IPS DF 6.9 (cell line): ENCODE results near the gene LRRC47.

ENCODE experiments used
- DNase-seq: peaks from one replicate; pipeline ENCODE4 v3.0.0-alpha.2; 2013; ENCODE audit warnings: low read depth, low spot score
- H3K27ac ChIP-seq: one replicate; pipeline ENCODE4 v1.5.1; 2013; ENCODE audit warnings: low read length, control low read depth
- H3K27me3 ChIP-seq: 2 replicates; pipeline ENCODE4 v1.6.1; 2013; ENCODE audit warnings: mild to moderate bottlenecking, low read length; ENCODE audit not compliant: control insufficient read depth, insufficient read depth
- H3K36me3 ChIP-seq: 2 replicates; pipeline ENCODE4 v1.6.1; 2013; ENCODE audit warnings: low read length; ENCODE audit not compliant: control insufficient read depth, insufficient read depth
- H3K4me1 ChIP-seq: 2 replicates; pipeline ENCODE4 v1.6.1; 2013; ENCODE audit warnings: low read length; ENCODE audit not compliant: control insufficient read depth, insufficient read depth
- H3K4me3 ChIP-seq: 2 replicates; pipeline ENCODE4 v1.5.1; 2013; ENCODE audit warnings: mild to moderate bottlenecking, low read length
- H3K9me3 ChIP-seq: 2 replicates; pipeline ENCODE4 v1.6.1; 2013; ENCODE audit warnings: low read length, inconsistent platforms; ENCODE audit not compliant: control insufficient read depth, insufficient read depth
- WGBS: extraction: QIAGEN DNeasy Blood & Tissue Kit; methylation state at CpG from one replicate; pipeline ENCODE4 v1.1.7; 2013; ENCODE audit warnings: mixed read lengths, missing lambda C conversion rate; ENCODE audit not compliant: insufficient read length, insufficient coverage; 5-methylcytosine and 5-hydroxymethylcytosine counted together

Gene LRRC47

GRCh38 chr1:3787349-3787715 lies 9.0 kb downstream of the LRRC47 start:
- H3K36me3 ChIP-seq, result peaks cover 26% of the 10 kb centered on the region
- peaks cover 3% of the 10 kb centered on the region; the same call in 1 of the 2 replicates for H3K4me1 ChIP-seq

GRCh38 chr1:3786468-3787348 lies 9.6 kb downstream of the LRRC47 start:
- no peak overlapping the region for H3K4me3 ChIP-seq
- no peak for DNase-seq
- H3K4me1 ChIP-seq, result peaks cover 3% of the 10 kb centered on the region; the same call in 1 of the 2 replicates
- no peaks in the 10 kb centered on the region for H3K9me3 ChIP-seq
- H3K27me3 ChIP-seq, result no peaks in the 10 kb centered on the region
- H3K36me3 ChIP-seq, result peaks cover 29% of the 10 kb centered on the region
- H3K27ac ChIP-seq, result no peak overlapping the region
- WGBS, result no CpG with 5 or more reads among the region's 45 CpGs

More at GRCh38 chr1:3787349-3787715, 9.0 kb downstream of the LRRC47 start:
- no peak overlapping the region for H3K4me3 ChIP-seq
- no peak overlapping the region for H3K27ac ChIP-seq
- no CpG with 5 or more reads among the region's 10 CpGs for WGBS
- DNase-seq, result no peak
- H3K9me3 ChIP-seq, result no peaks in the 10 kb centered on the region
- H3K27me3 ChIP-seq, result no peaks in the 10 kb centered on the region

GRCh38 chr1:3785456-3786157 lies 10.7 kb downstream of the LRRC47 start:
- Histone ChIP-seq H3K27ac (no peak overlapping the region), H3K36me3 (peaks cover 37% of the 10 kb centered on the region), H3K4me3 (no peak overlapping the region), H3K27me3 (no peaks in the 10 kb centered on the region), H3K9me3 (no peaks in the 10 kb centered on the region), H3K4me1 (peaks cover 3% of the 10 kb centered on the region; the same call in 1 of the 2 replicates)
- no peak for DNase-seq
- no CpG with 5 or more reads among the region's 14 CpGs for WGBS

- no CpG with 5 or more reads among the region's 13 CpGs for WGBS
- DNase-seq, result no peak
- no peaks in the 10 kb centered on the region for H3K27me3 ChIP-seq
- peaks cover 42% of the 10 kb centered on the region for H3K36me3 ChIP-seq
- H3K27ac ChIP-seq, result no peak overlapping the region
- peaks cover 3% of the 10 kb centered on the region; the same call in 1 of the 2 replicates for H3K4me1 ChIP-seq
- H3K4me3 ChIP-seq, result no peak overlapping the region
- no peaks in the 10 kb centered on the region for H3K9me3 ChIP-seq
Measured at GRCh38 chr1:3785045-3785444, 11.3 kb downstream of the LRRC47 start.

- H3K36me3 ChIP-seq, result peaks cover 47% of the 10 kb centered on the region
Measured at GRCh38 chr1:3783651-3784474, 12.4 kb downstream of the LRRC47 start.

GRCh38 chr1:3780901-3781300 lies 15.4 kb downstream of the LRRC47 start:
- no CpG with 5 or more reads among the region's 21 CpGs for WGBS
- DNase-seq, result no peak
- Histone ChIP-seq H3K36me3 (peaks cover 39% of the 10 kb centered on the region), H3K4me1 (peaks cover 2% of the 10 kb centered on the region; the same call in 1 of the 2 replicates), H3K27me3 (no peaks in the 10 kb centered on the region), H3K27ac (no peak overlapping the region), H3K4me3 (no peak overlapping the region), H3K9me3 (no peaks in the 10 kb centered on the region)

More at GRCh38 chr1:3783651-3784474, 12.4 kb downstream of the LRRC47 start:
- Histone ChIP-seq H3K27me3 (no peaks in the 10 kb centered on the region), H3K27ac (no peak overlapping the region), H3K4me3 (no peak overlapping the region), H3K4me1 (no peaks in the 10 kb centered on the region), H3K9me3 (no peaks in the 10 kb centered on the region)
- no peak for DNase-seq
- WGBS, result no CpG with 5 or more reads among the region's 30 CpGs

- Histone ChIP-seq H3K9me3 (no peaks in the 10 kb centered on the region), H3K4me1 (peaks cover 9% of the 10 kb centered on the region), H3K27ac (no peak overlapping the region), H3K4me3 (no peak overlapping the region), H3K27me3 (no peaks in the 10 kb centered on the region), H3K36me3 (peaks cover 37% of the 10 kb centered on the region)
- DNase-seq, result no peak
- WGBS, result no CpG with 5 or more reads among the region's 20 CpGs
Measured at GRCh38 chr1:3779912-3780416, 16.3 kb downstream of the LRRC47 start.

- no peak overlapping the region for H3K4me3 ChIP-seq
- H3K27me3 ChIP-seq, result no peaks in the 10 kb centered on the region
- no peaks in the 10 kb centered on the region for H3K9me3 ChIP-seq
- peaks cover 33% of the 10 kb centered on the region for H3K36me3 ChIP-seq
- DNase-seq, result no peak
- H3K4me1 ChIP-seq, result peaks cover 9% of the 10 kb centered on the region
- no CpG with 5 or more reads among the region's 23 CpGs for WGBS
- H3K27ac ChIP-seq, result no peak overlapping the region
Measured at GRCh38 chr1:3779265-3779911, 16.9 kb downstream of the LRRC47 start.

- DNase-seq, result no peak
- no CpG with 5 or more reads among the region's 14 CpGs for WGBS
- Histone ChIP-seq H3K4me1 (peaks cover 9% of the 10 kb centered on the region), H3K27me3 (no peaks in the 10 kb centered on the region), H3K4me3 (no peak overlapping the region), H3K36me3 (peaks cover 27% of the 10 kb centered on the region), H3K9me3 (no peaks in the 10 kb centered on the region), H3K27ac (no peak overlapping the region)
Measured at GRCh38 chr1:3778590-3779264, 17.6 kb downstream of the LRRC47 start.
